Fibroblast of skin of back (primary cell): ENCODE data around the gene OSCP1. TPM values are rescaled to one million over a fixed set of nuclear protein-coding genes. Genes with fewer than 3 reads are reported as not detected.
"Not testable (repeated sequence)": the region's sequence is repeated elsewhere in the genome, so short reads cannot be mapped to it uniquely, and the experiment has no call there.

Experiments used
- DNase-seq: peaks from one replicate; pipeline ENCODE4 v3.0.0-alpha.2; 2013
- polyA plus RNA-seq, 2 experiments: library from polyadenylated mRNA; unstranded; fragments of 120-200 nt; gene quantifications; one replicate each; pipeline ENCODE4 v1.2.1, GENCODE V29; 2013; ENCODE audit not compliant: insufficient read length in 2 of 2

OSCP1 gene, protein sequence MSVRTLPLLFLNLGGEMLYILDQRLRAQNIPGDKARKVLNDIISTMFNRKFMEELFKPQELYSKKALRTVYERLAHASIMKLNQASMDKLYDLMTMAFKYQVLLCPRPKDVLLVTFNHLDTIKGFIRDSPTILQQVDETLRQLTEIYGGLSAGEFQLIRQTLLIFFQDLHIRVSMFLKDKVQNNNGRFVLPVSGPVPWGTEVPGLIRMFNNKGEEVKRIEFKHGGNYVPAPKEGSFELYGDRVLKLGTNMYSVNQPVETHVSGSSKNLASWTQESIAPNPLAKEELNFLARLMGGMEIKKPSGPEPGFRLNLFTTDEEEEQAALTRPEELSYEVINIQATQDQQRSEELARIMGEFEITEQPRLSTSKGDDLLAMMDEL
- polyA plus RNA-seq (2013, experiment 1 of 2; ENCODE audit: insufficient read length), result 5.4 TPM
- polyA plus RNA-seq (2013, experiment 2 of 2; ENCODE audit: insufficient read length), result 5.9 TPM

DNA sequence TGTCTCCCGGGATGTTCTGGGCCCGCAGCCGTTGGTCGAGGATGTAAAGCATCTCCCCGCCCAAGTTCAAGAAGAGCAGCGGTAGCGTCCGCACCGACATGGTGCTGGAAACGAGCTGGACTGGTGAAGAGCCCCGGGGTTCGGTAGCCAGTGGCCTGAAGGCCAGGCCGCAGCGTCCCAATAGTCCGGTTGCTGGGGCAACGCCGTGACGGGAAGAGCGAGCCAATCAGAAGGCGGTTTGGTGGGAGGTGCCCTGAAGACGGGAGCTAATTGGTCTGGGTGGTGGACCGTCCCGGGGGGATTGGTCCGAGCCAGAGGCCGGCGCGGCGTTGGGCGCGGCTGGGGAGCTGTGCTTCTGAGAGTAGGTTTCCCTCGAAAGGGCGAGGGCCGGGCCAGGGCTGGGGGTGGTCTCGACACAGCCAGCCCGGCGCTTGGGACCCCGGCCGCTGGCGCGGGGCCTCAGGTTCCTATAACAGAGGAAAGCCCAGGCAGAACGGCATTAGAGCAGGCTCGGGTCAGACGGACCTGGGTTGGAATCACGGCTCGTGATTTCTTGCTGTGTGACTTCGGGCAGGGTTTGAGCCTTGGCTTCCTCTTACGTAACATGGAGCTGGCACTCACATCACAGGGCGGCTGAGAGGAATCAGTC is at the start of gene OSCP1:
TSS of gene OSCP1 (minus strand) at position 182 of the 649 bp plus-strand sequence. CDS start at position 100, 82 bp downstream.
- peak; percentile 94 for DNase-seq

DNA sequence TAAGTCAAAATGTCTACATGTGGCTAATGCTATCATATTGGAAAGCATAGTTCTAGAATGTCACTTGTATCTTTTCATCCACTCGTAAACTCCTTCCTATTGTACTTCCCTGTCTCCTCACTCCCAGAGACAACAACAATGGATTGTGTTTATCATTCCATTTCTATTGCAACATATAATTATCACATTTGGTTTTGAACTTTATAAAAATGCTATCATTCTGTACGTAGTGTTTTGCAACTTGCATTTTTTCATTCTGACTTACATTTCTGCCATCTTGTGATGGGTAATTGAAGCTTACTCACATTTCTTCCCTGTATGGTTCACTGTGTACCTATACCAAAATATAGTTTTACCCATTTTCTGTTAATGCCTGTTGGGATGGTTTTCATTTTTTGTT is 47.0 kb upstream of the OSCP1 start:
- DNase-seq, result no peak

DNA sequence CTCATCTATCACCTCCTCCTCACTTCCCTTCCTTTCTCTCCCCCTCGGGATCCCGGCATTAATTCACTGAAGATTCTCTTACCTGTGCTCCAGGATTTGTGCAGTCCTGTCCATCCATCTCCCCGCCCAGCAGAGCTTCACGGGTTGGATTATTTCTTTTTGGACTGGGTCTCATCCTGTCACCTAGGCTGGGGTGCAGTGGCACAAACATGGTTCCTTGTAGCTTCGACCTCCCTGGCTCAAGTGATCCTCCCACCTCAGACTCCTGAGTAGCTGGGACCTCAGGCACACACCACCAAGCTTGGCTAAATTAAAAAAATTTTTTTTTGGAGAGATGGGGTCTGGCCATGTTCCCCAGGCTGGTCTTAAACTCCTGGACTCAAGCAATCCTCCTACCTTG is 44.7 kb upstream of the OSCP1 start:
- no peak for DNase-seq

DNA sequence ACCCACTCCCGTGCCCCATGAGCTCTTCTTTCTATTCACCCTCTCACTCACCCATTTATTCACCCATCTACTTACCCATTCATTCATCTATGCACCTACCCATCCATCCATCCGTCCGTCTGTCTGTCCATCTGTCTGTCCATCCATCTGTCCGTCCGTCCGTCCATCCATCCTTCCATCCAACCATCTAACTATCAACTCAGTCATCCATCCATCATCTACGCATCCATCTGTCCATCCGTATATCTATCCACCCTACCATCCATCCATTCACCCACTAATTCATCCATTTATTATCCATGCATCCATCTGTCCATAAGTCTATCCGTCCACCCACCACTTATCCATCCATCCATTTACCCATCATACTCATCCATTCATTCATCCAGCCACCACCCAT is 43.3 kb upstream of the OSCP1 start:
- no peak for DNase-seq

DNA sequence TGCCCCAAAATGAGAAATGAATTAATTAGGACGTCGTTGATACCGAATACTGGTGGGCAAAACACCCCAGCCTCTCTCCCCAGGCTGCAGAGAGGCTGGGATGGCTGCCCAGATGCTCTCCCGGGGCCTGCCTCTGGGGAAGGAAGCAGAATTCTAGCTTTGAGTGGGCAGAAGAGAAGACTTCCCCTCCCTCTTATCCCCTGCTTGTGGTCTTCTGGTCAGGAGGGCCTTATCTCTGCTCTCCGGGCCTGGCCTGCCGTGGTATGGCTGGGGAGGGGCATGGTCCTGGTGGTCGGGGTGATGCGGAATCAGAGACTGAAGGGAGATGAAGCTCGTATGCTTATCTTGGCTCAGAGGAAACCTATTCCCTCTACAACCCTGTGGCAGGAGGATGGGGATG is 42.2 kb upstream of the OSCP1 start:
- no peak for DNase-seq

DNA sequence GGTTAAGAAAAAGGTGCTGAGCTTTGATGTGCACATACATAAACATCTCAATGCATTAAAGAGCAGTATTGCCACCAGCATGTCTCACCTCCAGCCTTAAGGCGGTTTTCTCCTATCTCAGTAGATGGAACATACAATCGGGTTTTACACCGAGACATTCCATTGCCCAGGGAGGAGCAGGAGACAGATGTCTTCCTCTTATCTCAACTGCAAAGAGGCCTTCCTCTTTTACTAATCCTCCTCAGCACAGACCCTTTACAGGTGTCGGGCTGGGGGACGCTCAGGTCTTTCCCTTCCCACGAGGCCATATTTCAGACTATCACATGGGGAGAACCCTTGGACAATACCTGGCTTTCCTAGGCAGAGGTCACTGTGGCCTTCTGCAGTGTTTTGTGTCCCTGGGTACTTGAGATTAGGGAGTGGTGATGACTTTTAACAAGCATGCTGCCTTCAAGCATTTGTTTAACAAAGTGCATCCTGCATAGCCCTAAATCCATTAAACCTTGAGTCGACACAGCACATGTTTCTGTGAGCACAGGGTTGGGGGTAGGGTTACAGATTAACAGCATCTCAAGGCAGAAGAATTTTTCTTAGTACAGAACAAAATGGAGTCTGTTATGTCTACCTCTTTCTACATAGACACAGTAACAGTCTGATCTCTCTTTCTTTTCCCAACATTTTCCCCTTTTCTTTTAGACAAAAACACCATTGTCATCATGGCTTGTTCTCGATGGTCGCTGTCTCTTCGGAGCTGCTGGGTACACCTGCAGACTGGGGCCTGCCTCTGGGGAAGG is 39.2 kb upstream of the OSCP1 start:
- not testable (repeated sequence) for DNase-seq

DNA sequence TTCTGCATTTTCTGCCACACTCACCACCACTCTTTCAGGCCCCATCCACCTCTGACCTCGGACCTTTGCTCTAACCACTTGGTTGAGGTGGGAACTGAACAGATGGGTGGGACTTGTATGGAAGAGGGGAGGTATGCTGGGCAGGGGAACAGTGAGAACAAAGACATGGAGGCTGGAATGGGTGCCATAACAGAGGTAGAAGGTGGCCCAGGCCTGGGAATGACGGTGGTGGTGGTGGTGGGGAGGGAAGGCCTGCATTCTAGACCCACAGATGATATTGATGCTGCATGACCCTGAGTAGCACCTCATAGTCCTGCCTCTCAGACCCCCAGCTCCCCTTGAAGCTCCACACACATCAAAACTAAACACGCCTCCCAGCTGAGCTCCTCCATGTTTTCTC is 37.7 kb upstream of the OSCP1 start:
- no peak for DNase-seq

DNA sequence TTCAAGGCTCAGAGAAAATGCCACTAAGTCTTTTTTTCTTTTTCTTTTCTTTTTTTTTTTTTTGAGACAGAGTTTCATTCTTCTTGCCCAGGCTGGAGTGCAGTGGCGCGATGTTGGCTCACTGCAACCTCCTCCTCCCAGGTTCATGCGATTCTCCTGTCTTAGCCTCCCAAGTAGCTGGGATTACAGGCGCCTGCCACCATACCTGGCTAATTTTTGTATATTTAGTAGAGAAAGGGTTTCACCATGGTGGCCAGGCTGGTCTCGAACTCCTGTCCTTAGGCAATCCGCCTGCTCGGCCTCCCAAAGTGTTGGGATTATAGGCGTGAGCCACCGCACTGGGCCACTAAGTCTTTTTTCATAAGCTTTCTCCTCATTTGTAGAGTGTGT is 37.1 kb upstream of the OSCP1 start:
- not testable (repeated sequence) for DNase-seq

DNA sequence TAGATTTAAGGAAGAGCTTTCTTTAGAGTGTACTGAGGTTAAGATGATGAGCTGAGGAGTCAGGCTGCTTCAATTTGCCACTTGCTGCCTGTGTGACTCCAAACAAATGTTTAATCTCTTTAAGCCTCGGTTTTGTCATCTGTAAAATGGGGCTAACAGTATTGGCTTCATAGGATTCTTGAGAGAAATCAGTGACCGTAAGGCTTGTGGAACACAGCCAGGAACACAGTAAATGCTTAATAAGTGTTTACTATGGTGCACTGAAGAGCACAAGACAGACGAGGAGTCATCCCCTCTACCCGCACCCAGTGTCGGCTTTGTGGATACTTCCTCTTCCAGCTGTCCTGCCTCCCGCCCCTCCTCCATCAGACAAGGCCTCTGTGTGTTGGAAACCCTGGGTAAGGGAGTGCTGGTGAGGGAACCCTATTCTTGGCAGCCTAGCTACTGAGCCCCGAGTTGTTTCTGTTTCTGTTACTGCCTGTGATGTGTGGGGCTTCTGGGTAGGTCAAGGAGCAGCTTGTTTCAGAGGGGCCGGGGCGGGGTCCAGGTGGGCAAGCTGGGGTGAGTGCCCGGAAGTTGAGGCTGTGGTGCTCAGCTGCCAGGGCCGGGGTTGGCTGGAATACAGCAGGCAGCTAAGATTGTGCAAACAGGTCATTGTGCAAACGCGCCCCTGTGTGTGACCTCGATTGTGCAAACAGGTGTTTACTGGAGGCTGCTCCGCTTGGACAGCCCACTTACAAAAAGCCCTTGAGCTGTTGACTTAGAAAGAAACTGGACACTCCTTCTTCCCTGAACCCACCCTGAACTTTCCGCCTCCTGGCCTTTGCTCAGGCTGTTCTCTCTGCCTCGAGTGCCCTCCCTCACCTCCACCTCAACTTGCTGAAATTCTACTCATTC is 36.4 kb upstream of the OSCP1 start:
- DNase-seq, result no peak

DNA sequence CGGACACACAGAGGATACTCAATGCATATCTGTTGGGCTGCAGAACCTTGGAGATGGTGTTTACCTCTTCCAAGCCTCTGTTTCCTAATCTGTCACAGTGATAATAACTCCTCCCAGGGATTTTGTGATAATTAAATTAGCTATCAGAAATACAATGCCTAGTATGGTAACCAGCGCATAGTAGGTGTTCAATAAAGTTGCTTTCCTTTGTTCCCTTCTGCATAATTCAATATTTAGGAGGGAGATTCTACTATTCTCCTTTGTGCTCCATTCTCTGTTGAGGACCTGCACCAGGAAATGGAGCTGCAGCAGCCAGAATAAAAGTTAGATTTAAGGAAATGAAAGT is 35.8 kb upstream of the OSCP1 start:
- DNase-seq, result no peak

DNA sequence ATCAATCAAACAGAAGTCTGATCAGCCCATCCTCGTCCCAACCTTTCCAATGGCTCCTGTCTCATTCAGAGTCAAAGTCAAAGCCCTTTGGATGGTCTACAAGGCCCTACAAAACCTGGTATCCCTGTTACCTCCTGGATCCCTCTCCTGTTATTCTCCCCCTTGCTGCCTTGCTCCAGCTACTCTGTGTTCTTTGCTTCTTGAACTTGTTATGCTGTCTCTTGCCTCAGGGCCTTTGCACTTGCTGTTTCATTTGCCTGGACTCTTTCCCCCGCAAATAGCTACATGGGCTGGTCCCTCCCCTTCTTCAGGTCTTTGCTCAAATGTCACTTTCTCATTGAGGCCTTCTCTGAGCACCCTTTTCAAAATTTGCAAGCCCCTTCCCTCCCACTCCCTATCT is 33.8 kb upstream of the OSCP1 start:
- no peak for DNase-seq

DNA sequence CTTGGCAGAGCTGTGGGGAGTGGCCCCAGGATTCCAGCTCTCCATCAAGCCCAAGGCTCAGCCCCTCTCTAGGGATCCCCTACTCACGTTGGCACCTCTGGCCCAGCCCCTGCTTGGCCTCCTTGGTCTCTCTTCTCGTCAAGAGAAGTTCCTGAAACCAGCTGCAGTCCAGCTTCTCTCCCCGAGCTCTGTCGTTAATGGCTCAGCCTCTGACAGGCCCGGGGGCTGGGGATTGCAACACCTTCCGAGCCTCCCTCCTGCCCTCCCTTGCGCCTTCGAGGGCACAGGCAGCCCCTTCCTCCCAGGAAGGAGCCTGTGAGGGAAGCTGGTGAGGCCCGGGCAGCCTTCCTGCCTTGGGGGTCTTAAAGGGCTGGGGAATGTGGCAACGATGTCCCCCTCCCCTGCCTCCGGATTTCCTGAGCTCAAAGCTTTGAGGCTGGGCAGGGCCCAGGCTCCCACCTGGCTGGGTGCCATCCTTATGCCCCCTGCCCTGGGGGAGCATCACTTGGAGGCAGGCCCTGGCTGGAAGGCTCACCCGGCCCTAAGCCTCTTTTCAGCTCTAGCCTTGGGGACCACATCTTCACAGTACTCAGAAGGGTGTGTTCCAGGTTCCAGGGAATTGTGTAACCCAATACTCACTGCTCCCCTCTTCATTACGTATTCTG is 32.6 kb upstream of the OSCP1 start, which contains the start of gene CSF3R:
TSS of gene CSF3R (minus strand) at position 190 of the 665 bp plus-strand sequence. CDS start 3,417 bp downstream, outside the sequence.
- DNase-seq, result no peak

DNA sequence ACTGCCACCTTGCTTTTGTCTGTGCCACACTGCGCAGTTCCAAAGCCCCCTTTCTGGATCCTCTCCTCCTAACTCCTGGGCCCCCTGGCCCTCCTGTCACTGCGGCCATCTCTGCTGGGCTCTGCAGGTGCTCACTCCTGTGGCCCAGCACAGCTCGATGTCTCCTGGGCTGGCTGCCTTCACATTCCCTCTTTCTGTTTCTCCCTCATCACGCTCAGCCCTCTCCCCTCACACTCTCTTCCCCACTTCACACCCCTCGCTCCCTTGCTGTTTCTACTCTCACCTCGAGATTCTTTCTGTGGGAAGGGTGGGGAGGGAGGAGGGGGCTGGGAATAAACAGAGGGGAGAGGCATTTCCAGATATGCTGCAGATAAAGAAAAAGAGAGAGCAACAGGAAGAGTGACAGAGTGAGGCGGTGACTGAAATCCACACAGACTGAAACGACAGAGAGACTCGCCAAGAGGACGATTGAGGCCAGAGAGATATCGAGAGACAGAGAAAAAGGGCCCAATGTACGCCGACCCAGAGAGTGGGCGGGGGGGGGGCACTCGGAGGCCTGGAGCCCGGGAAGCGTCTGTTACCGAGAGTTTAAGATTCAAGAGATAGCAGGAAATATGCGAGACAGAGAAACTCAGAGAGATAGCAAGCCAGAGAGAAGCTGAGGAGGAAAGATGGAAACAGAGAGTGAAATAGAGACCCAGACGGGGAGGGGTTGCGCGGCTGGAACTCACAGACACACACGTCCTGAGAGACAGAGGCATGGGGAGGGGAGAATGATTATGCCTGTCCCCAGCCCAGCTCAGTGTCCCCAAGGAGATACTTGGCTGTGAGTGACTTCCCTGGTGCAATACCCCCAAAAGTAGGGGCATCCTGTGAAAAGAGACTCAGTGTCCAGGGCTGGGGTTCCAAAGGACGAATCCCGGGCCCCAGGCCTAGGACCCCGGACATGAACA is 31.8 kb upstream of the OSCP1 start:
- DNase-seq, result no peak

DNA sequence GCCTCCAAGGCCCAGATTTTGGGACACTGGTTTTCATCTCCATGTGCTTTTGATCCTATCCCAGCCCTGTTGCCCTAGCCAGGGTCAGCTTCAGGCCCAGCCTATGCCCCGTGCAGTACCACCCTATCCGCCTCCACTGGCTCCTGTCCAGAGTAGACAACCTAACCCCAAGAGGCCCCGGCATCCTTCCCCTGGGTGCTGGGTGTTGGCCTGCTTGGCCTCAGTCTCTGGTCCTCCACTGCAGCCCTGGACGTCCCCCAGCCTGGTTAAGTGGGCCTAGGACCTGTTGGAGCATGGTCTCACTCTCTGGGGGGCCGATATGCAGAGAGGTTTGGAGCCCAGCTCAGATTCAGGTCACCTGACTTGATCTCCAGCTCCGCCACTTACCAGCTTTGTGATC is 30.8 kb upstream of the OSCP1 start:
- no peak for DNase-seq

DNA sequence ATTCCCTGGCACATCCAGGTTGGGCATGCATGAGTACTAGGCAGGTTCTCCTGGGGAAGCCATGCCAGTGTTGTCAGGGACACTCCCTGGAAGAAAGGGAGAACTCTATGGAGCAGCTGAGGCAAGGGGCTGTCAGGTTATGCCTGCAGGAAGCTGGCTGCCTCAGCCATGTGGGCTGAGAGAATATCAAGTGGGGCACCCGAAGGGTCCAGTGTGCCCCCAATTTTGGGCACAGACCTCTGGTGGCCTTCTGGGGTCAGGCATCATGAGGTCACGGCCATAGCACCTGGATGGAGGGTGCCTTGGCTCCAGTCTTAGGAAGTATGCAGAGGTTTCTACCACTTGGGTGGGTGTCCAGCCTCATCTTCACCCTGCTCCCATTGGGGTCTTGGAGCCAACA is 29.9 kb upstream of the OSCP1 start:
- DNase-seq, result no peak

DNA sequence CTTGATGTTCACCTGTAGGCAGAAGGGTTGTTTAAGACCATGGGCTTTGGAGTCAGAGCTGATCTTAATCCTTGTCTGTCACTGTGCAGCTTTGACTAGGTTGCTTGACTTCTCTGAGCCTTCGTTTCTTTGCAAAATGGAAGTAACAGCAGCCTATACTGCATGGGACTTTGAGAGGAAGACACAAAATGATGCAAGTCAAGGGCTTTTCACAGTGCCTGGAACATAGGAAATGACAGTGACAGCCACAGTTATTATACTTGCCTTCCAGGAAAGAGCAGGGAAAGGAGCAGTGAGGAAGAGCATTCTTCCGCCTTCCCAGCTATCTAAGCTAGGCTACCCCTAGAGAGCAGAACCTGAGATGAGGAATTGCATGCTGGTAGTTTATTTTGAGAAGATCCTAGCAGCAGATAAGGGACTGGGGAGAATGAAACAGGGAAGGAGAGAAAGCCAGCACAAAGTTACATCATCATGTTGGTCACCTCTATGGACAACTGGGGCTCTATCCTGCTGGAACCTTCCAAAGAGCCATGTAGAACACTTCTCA is 29.3 kb upstream of the OSCP1 start:
- DNase-seq, result peak; percentile 8

DNA sequence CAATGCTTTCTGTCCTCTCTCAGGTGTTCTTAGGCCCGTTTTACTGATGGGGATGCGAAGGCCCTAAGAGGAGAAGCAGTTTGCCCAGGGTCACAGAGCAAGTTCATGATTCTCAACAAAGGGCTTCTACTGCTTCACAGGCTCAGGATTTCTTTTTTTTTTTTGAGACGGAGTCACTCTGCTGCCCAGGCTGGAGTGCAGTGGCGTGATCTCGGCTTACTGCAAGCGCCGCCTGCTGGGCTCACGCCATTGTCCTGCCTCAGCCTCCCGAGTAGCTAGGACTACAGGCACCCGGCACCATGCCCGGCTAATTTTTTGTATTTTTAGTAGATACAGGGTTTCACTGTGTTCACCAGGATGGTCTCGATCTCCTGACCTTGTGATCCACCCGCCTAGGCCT is 27.4 kb upstream of the OSCP1 start:
- not testable (repeated sequence) for DNase-seq

DNA sequence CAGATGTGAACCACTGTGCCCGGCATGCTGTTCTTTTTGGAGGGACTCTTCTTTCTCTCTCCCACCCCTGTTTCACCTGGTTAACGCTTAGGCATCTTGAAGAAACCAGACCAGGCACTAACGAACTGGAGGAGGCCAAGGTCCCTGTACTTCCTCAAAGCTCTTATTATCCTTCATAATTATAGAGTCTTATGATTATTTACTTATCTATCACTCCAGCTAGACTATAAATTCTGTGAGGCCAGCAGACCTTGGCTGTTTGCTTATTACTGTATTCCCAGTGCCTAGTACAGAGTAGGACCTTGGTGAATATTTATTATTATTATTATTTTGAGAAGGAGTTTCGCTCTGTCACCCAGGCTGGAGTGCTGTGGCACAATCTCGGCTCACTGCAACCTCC is 26.7 kb upstream of the OSCP1 start:
- no peak for DNase-seq

DNA sequence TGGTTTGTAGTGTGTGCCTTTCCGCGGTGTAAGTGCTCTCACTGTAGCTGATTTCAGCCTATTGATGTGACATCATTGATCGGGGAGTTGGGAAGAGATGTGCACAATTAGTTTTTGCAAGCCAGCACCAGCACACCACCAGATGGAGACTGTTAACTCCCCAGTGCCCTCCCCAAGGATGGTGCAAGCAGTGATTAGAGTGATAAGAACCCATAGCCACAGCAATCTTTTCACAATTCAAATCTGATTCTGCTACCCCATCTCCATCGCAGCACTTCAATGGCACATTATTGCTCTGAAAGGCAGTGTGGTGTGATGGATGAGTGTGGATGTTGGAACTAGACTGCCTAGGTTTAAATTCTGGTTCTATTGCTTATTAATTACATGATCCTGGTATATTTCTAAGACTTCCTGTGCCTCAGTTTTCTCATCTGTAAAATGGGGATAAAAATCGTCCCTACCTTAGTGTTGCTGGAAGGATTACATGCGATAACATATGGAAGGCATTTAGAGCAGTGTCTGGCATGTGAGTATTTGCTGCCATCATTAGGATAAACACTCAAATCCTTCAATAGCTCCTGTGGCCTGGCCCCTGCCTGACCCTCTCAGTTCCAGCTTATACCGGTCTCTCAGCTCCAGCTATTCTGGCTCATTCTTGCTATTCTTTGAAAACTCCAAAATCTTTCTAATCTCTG is 25.8 kb upstream of the OSCP1 start:
- no peak for DNase-seq
